ENCODE measurements around the gene FOXP1.

FOXP1 gene

GRCh38 chr3:71570546-71570945 lies 13.0 kb downstream of the FOXP1 start:
- no peaks in the 10 kb centered on the region for H3K27me3 ChIP-seq (ENCODE audit: control insufficient read depth, insufficient read depth, low read length)
- H3K9ac ChIP-seq = no peak overlapping the region
- no peaks in the 10 kb centered on the region for H3K9me3 ChIP-seq (ENCODE audit: control insufficient read depth, low read length)
- H3K4me3 ChIP-seq (ENCODE audit: low read depth, low read length) = no peak overlapping the region
- TF ChIP-seq CTCF (IDR thresholded peaks at IDR 0.05) = no peak
- H3K4me2 ChIP-seq (ENCODE audit: low read length) = no peak overlapping the region
- H3K27ac ChIP-seq = no peak overlapping the region
- no peaks in the 10 kb centered on the region for H3K36me3 ChIP-seq (ENCODE audit: control insufficient read depth, insufficient read depth, low read length)
- no peak overlapping the region for H2AFZ ChIP-seq
- H3K4me1 ChIP-seq = no peaks in the 10 kb centered on the region
- H3K79me2 ChIP-seq = no peaks in the 10 kb centered on the region

DNA sequence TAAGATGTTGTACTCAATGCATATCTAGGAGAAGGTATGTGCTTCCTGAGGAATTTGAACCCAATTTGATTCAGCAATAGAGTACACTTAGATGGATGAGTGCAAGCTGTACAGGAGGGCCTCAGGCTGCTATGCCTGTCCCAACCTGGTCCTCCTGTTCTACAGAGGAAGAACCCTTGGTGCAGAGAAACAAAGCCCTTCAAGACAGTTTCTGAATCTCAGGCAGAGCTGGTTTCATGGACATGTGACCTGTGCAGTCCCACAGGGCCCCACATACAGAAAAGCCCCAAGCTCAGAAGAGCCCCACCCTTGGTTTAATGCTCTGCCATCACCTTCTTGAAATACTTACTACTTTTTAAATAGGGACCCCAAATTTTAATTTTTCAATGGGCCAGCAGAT lies 15.3 kb downstream of the FOXP1 start:
- Histone ChIP-seq H3K79me2 (no peaks in the 10 kb centered on the region), H3K9me3 (ENCODE audit: control insufficient read depth, low read length) (no peaks in the 10 kb centered on the region), H2AFZ (no peak overlapping the region), H3K36me3 (ENCODE audit: control insufficient read depth, insufficient read depth, low read length) (no peaks in the 10 kb centered on the region), H3K9ac (no peak overlapping the region), H3K27me3 (ENCODE audit: control insufficient read depth, insufficient read depth, low read length) (no peaks in the 10 kb centered on the region), H3K4me2 (ENCODE audit: low read length) (no peak overlapping the region), H3K4me3 (ENCODE audit: low read depth, low read length) (no peak overlapping the region), H3K4me1 (no peaks in the 10 kb centered on the region), H3K27ac (no peak overlapping the region)
- TF ChIP-seq CTCF (IDR thresholded peaks at IDR 0.05) = no peak

DNA sequence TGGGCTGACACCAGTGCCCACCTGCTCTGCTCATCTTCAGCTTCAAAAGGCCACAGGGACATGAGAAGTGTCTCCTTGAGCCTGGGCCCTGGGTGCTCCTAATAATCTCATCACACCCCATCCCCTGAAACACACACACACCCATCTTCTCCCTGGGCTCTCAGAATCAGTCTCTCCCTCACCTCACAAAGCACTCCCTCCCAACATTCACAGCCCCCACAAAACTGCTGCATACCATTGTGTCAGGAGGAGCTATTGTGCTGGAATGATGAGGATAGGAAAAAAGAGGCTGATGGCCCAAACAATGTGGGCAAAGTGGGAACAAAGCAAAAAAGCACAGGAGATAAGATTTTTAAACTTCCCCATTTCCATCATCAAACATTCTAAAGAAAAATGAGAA lies 16.8 kb downstream of the FOXP1 start:
- Histone ChIP-seq H3K79me2 (peaks cover under 1% of the 10 kb centered on the region), H3K4me1 (no peaks in the 10 kb centered on the region), H3K9me3 (ENCODE audit: control insufficient read depth, low read length) (no peaks in the 10 kb centered on the region), H2AFZ (no peak overlapping the region), H3K27me3 (ENCODE audit: control insufficient read depth, insufficient read depth, low read length) (no peaks in the 10 kb centered on the region), H3K4me2 (ENCODE audit: low read length) (no peak overlapping the region), H3K27ac (no peak overlapping the region), H3K36me3 (ENCODE audit: control insufficient read depth, insufficient read depth, low read length) (no peaks in the 10 kb centered on the region), H3K4me3 (ENCODE audit: low read depth, low read length) (no peak overlapping the region), H3K9ac (no peak overlapping the region)
- no peak for TF ChIP-seq CTCF (IDR thresholded peaks at IDR 0.05)

DNA sequence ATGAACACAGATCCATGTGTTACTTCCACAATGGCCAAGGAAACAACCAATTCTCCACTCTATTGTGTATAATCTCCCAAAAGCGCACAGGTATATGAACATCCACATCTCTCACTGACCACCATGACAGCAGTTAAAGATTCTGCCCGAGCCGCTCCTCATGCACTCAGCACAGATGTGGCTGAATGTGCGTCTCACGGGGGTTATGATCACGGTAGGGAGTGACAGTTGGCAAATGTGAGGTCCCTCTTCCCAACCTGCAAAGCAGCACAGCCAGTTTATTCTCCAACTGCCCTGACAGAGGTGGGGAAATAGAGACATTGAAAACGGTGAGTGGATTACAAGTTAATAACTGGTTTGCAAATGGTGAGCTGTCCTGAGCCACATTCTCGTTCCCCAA lies 17.6 kb downstream of the FOXP1 start:
- TF ChIP-seq CTCF (IDR thresholded peaks at IDR 0.05) = no peak
- H3K79me2 ChIP-seq = peaks cover 4% of the 10 kb centered on the region

GRCh38 chr3:71565316-71565715 lies 18.2 kb downstream of the FOXP1 start:
- H3K9ac ChIP-seq = no peak overlapping the region
- no peak overlapping the region for H2AFZ ChIP-seq
- no peak for TF ChIP-seq CTCF (IDR thresholded peaks at IDR 0.05)
- no peaks in the 10 kb centered on the region for H3K27me3 ChIP-seq (ENCODE audit: control insufficient read depth, insufficient read depth, low read length)
- H3K4me2 ChIP-seq (ENCODE audit: low read length) = no peak overlapping the region
- H3K79me2 ChIP-seq = peaks cover 7% of the 10 kb centered on the region
- no peaks in the 10 kb centered on the region for H3K36me3 ChIP-seq (ENCODE audit: control insufficient read depth, insufficient read depth, low read length)
- H3K9me3 ChIP-seq (ENCODE audit: control insufficient read depth, low read length) = no peaks in the 10 kb centered on the region
- H3K4me3 ChIP-seq (ENCODE audit: low read depth, low read length) = no peak overlapping the region
- H3K4me1 ChIP-seq = no peaks in the 10 kb centered on the region
- no peak overlapping the region for H3K27ac ChIP-seq

More for the DNA sequence above, 17.6 kb downstream of the FOXP1 start:
- H3K9me3 ChIP-seq (ENCODE audit: control insufficient read depth, low read length) = no peaks in the 10 kb centered on the region
- no peak overlapping the region for H3K27ac ChIP-seq
- no peaks in the 10 kb centered on the region for H3K36me3 ChIP-seq (ENCODE audit: control insufficient read depth, insufficient read depth, low read length)
- no peak overlapping the region for H3K4me2 ChIP-seq (ENCODE audit: low read length)
- H3K4me1 ChIP-seq = no peaks in the 10 kb centered on the region
- H3K9ac ChIP-seq = no peak overlapping the region
- no peak overlapping the region for H2AFZ ChIP-seq
- H3K27me3 ChIP-seq (ENCODE audit: control insufficient read depth, insufficient read depth, low read length) = no peaks in the 10 kb centered on the region
- no peak overlapping the region for H3K4me3 ChIP-seq (ENCODE audit: low read depth, low read length)

Data from parathyroid adenoma (tissue), 2 donors.